Measurements from ENCODE around the gene ATP2B2. TPM values are rescaled to one million over a fixed set of nuclear protein-coding genes. Genes with fewer than 3 reads are reported as not detected.

The ATP2B2 gene
- total RNA-seq, 2 experiments from 2014 or later, result not detected

DNA sequence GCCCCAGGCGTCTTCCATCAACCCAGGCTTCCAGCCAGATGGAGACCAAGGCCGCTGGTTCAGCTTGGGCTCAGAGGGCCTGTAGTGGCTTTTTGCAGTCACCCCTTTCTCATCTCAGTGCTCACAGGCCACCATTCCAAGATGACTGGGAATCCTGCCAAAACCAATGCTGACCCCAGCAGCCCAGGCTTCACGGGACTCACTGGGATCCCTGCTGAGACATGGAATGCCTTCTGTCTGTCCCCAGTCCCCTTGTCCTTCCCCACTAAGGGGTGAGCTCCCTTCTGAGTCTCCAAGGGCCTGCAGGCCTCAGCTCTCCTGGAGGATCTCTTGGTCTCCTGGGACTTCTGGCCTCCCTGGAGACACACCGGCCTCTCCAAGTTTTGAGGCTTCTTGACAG lies 107.0 kb downstream of the ATP2B2 start:
- Mint-ChIP-seq H3K27ac (no peak overlapping the region), H3K36me3 (no peaks in the 10 kb centered on the region), H3K4me1 (peaks cover 15% of the 10 kb centered on the region), H3K9me3 (no peaks in the 10 kb centered on the region), H3K4me3 (no peak overlapping the region), H3K27me3 (no peaks in the 10 kb centered on the region)
- DNase-seq, result no peak

DNA sequence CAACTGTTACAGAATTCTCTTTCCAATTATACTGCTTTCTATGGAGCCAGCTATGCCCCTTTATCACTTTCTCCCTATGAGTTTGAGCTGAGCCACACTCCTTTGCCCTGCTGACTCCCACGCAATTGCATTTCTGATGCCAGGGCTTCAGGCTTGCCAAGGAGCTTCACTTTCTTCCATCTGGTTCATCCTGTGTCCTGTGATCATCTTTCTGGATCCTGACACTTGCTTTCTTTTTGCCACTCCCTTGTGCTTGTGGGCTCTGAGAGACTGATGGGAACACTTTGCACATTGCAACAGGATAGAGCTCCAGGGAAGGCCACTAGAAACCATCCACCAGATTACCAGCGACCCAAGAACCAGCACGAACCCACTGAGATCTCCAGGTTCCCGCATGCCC lies 107.5 kb downstream of the ATP2B2 start:
- Mint-ChIP-seq H3K4me3 (no peak overlapping the region), H3K27me3 (no peaks in the 10 kb centered on the region), H3K27ac (no peak overlapping the region), H3K4me1 (peaks cover 15% of the 10 kb centered on the region), H3K36me3 (no peaks in the 10 kb centered on the region), H3K9me3 (no peaks in the 10 kb centered on the region)
- DNase-seq, result no peak

DNA sequence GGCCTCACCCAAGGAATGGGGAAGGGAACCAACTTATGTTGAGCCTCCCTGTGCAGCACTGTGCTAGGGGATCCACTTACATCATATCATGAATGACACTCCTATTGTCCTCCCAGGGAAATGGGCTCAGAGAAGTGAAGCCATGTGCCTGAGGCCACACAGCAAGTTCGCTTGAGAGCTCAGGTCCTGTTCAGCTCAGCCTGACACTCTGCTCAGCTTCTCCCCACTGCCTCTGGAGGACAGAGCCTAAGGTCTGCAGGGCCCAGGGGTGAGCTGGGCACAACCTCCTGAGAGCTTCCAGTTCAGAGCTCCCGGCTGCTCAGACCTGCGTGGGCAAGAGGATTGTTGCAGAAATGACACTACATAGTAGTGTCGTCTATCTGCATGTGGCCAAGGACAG lies 108.5 kb downstream of the ATP2B2 start:
- H3K4me1 Mint-ChIP-seq, result peaks cover 15% of the 10 kb centered on the region
- H3K9me3 Mint-ChIP-seq, result no peaks in the 10 kb centered on the region
- no peak for DNase-seq
- H3K36me3 Mint-ChIP-seq, result no peaks in the 10 kb centered on the region
- H3K27ac Mint-ChIP-seq, result no peak overlapping the region
- H3K27me3 Mint-ChIP-seq, result no peaks in the 10 kb centered on the region
- H3K4me3 Mint-ChIP-seq, result no peak overlapping the region

DNA sequence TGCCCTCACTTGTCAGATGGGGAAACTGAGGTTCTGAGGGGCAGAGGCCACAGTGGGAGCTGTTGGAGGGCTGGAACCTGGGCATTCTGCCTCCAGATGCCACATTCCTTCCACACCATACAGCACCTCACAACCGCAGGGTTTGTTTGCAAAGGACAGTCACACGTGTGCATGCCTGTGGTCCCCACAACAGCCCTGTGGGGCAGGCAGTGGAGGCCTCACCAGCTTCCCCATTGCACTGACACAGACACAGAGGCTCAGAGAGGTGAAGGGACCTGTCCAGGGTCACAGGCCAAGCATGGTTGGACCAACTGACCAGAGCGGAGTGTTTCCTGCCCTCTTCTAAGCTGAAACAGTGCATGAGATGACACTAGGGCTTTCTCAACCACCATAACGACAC lies 109.3 kb downstream of the ATP2B2 start:
- Mint-ChIP-seq H3K4me1 (peaks cover 15% of the 10 kb centered on the region), H3K27ac (no peak overlapping the region), H3K36me3 (no peaks in the 10 kb centered on the region), H3K4me3 (no peak overlapping the region), H3K27me3 (no peaks in the 10 kb centered on the region), H3K9me3 (no peaks in the 10 kb centered on the region)
- DNase-seq, result no peak

DNA sequence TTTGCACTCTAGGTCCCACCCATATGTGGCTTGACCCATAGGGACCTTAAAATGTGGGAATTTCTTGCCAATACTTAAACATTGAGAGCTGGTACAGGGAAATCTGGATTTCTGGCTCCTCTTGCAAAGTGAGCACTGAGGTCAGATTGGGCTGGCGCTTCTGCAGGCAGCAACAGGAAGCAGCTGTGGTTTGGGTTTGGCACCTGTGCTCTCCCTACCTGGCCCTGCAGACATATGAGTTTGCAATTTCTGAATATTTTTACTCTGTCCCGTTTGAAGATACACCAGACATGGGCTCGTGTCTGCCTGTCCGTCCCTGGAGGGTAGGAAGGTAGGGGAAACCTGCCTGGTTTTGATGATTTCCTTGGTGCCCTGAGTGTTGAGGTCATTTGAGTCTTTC lies 109.7 kb downstream of the ATP2B2 start:
- Mint-ChIP-seq H3K9me3 (no peaks in the 10 kb centered on the region), H3K4me1 (peaks cover 15% of the 10 kb centered on the region), H3K27ac (no peak overlapping the region), H3K27me3 (no peaks in the 10 kb centered on the region), H3K36me3 (no peaks in the 10 kb centered on the region), H3K4me3 (no peak overlapping the region)
- no peak for DNase-seq

DNA sequence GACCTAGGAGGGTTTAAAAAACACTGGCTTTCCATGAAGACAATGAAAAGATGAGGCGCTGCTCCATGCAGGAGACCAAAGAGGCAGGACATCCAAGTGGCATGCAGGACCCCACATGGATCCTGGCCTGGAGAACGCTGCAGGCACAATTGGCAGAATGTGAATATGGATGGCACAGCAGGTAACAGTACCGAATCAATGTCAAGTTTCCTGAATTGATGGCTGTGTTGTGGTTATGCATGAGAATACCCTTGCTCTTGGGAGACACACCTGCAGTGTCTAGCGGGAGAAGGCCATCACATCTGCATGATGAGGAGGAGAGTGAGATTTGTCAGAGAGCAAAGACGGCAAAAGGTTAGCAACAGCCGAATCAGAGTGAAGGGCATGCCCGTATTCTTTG lies 110.2 kb downstream of the ATP2B2 start:
- Mint-ChIP-seq H3K27me3 (no peaks in the 10 kb centered on the region), H3K27ac (no peak overlapping the region), H3K4me3 (no peak overlapping the region), H3K36me3 (no peaks in the 10 kb centered on the region), H3K4me1 (peaks cover 15% of the 10 kb centered on the region), H3K9me3 (no peaks in the 10 kb centered on the region)
- DNase-seq, result no peak

DNA sequence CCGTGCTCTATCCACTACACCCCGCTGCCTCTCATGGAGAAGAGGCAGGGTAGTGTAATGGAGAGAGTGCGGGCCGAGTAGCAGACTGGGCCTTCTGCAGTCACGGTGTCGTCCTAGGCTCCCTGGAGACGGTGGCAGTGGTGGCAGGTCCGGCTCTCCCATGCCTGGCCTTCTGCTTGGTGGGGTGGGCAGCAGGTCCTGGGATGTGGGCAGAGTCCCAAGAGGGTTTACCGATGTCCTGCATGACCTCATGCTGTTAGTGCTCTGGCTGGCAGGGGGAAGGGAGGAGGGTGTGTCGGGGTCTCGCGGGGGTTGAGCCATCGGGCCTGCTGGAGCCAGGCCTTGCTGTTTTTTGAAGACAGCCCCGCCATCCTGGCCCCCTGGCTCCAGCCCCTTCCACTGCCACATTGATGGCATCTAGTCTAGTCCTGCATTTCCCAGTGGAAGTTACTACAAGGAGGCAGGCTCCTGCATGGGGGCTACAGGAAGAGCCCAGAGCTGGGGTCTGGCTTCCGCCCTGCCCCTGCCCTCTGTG lies 110.8 kb downstream of the ATP2B2 start:
- H3K4me3 Mint-ChIP-seq, result no peak overlapping the region
- H3K4me1 Mint-ChIP-seq, result peaks cover 15% of the 10 kb centered on the region
- H3K9me3 Mint-ChIP-seq, result no peaks in the 10 kb centered on the region
- no peaks in the 10 kb centered on the region for H3K36me3 Mint-ChIP-seq
- H3K27ac Mint-ChIP-seq, result no peak overlapping the region
- no peaks in the 10 kb centered on the region for H3K27me3 Mint-ChIP-seq
- no peak for DNase-seq

DNA sequence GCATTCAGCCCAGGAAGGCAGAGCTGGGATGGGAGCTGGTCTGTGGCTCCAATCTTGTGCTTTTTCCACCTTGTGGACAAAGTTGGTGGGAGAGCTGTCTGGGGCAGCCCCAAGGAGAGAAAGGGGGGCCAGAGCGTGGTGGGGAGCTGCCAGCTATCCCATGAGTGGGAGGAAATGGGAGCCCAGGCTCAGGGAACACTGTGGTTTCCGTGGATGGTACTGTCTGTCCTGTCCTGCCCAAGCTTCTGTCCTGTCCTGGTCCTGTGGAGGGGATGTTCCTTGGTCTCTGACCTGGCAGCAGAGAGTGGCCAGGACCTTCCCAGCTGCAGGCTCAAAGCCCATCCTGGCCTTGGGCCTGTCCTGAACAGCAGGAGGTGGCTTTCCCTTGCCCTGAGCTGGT lies 111.9 kb downstream of the ATP2B2 start:
- no peak for DNase-seq
- no peak overlapping the region for H3K27ac Mint-ChIP-seq

DNA sequence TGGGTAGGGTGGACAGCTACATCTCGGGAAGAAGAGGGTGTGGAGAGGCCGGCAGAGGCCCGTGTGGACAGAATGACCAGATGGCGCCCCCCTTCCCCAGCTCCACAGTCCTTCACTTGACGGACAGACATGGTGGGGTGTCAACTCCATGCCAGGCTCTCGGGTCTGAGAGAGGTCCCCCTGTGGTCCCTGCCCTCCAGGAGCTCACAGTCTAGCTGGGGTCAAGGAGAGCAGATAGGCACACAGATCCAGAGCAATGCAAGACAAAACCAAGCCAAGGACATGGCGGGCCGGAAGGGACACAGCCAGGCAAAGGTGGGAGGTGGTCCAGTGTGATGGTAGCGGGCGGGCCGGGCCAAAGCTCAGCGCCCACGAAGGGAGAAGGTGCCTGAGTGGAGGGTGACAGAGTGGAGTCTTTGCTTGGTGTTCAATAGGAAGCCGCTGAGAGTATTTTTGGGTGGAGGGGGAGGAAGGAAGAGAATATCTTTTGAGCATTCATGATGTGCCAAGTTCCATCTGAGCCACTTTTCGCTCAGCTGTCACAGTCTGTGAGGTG lies 112.4 kb downstream of the ATP2B2 start:
- Mint-ChIP-seq H3K27ac (no peak overlapping the region), H3K4me3 (no peak overlapping the region)

More for the DNA sequence above, 111.9 kb downstream of the ATP2B2 start:
- Mint-ChIP-seq H3K4me3 (no peak overlapping the region), H3K27me3 (no peaks in the 10 kb centered on the region), H3K9me3 (peaks cover 9% of the 10 kb centered on the region), H3K4me1 (peaks cover 17% of the 10 kb centered on the region), H3K36me3 (peaks cover 1% of the 10 kb centered on the region)

DNA sequence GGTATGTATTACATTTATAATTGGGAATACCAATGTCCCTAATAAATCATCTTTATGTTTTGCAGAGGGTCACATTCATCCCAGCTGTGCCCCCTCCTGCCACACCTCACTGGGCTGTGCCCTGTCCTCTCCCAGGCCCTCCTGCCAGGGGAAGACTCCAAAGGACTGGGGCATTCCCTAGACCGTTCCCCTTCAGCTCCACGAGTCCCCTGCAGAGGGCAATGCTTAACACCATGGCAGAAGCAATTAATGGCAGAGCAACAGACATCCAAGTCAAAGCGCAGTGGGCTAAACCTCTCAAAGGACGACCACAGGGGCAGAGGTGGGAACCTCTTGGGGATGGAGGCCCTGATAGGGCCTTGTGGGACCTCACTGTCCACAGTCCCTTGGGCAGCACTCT lies 113.1 kb downstream of the ATP2B2 start:
- no peak for DNase-seq
- Mint-ChIP-seq H3K4me1 (peaks cover 17% of the 10 kb centered on the region), H3K27ac (no peak overlapping the region), H3K36me3 (peaks cover 1% of the 10 kb centered on the region), H3K27me3 (no peaks in the 10 kb centered on the region), H3K9me3 (peaks cover 19% of the 10 kb centered on the region), H3K4me3 (no peak overlapping the region)

More for the DNA sequence above, 112.4 kb downstream of the ATP2B2 start:
- Mint-ChIP-seq H3K9me3 (peaks cover 13% of the 10 kb centered on the region), H3K36me3 (peaks cover 1% of the 10 kb centered on the region), H3K4me1 (peaks cover 17% of the 10 kb centered on the region), H3K27me3 (no peaks in the 10 kb centered on the region)
- no peak for DNase-seq

DNA sequence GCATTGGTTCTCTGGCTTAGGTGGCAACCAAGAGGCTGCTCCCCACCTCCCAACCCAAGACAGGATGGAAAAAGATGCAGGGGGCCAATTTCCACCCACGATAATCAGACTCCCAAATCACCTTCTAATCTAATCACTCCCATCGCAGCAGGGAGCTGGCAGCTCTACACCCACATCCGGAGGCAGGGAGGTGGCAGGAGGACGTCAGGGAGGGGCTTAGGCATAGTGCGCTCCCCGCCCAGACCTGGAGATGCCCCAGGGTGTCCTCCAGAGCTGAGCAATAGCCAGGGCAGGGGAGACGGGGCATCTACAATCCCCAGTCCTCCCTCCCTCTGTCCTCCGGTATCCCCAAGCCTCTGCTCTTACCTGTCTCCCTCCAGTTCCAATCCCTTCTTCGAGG lies 114.0 kb downstream of the ATP2B2 start:
- no peak overlapping the region for H3K27ac Mint-ChIP-seq
- H3K9me3 Mint-ChIP-seq, result peaks cover 22% of the 10 kb centered on the region
- peaks cover 1% of the 10 kb centered on the region for H3K36me3 Mint-ChIP-seq
- no peak overlapping the region for H3K4me3 Mint-ChIP-seq
- H3K4me1 Mint-ChIP-seq, result peaks cover 15% of the 10 kb centered on the region
- DNase-seq, result no peak
- no peaks in the 10 kb centered on the region for H3K27me3 Mint-ChIP-seq

DNA sequence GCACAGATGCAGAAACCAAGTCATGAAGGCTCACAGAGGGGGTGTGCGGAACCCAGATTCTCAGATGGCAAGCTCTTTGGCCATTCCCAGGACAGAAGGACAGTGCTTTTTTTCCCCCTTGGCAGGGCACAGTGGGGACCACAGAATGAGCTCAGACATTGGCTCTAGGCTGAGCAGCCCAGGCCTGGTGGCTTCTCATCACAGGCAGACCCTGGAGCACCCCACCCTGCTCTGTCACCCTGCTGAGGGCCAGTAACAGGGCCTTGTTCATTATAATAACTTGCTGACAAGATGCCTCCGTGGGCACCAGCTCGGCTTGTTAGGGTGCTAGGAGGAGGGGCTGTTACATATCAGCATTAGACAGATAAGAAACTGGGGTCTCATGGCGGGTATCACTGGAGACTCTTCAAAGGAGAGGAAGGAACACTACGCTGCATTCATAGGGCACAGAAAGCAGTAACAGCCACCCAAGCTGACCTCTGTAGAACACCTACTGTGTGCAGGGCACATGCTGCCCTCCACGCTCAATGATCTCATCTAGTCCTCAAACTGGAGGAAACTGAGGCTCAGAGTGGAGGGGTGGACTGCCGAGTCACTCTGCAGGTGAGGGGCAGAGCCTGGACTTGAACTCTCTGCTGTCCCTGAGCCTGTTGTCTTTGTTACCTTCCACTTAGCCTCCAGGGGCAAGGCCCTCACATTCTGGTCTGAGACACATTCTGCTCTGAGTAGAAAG lies 114.6 kb downstream of the ATP2B2 start:
- Mint-ChIP-seq H3K27ac (no peak overlapping the region), H3K4me1 (peaks cover 11% of the 10 kb centered on the region), H3K9me3 (peaks cover 23% of the 10 kb centered on the region), H3K36me3 (peaks cover 3% of the 10 kb centered on the region), H3K27me3 (no peaks in the 10 kb centered on the region), H3K4me3 (no peak overlapping the region)
- no peak for DNase-seq

DNA sequence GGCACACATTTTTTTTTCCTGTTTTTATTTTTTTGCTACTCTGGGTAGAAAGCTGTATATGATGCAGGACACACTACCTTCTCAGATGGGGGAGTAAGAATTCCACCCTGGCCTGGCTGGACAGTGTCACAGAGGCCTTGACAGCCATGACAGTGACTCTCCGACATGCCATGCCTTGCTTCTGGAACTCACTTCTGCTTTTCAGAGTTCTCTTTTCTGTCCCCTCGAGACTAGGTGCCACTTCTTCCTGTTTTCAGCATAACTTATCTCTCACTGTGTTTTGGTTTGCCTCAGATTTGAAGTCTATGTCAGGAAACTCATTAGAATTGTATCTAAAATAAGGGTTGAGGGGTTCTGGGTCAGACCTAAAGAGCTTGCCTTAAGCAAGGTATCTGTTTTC lies 115.4 kb downstream of the ATP2B2 start:
- Mint-ChIP-seq H3K27ac (no peak overlapping the region), H3K4me1 (peaks cover 3% of the 10 kb centered on the region), H3K27me3 (no peaks in the 10 kb centered on the region), H3K9me3 (peaks cover 23% of the 10 kb centered on the region), H3K4me3 (no peak overlapping the region), H3K36me3 (peaks cover 3% of the 10 kb centered on the region)
- no peak for DNase-seq

DNA sequence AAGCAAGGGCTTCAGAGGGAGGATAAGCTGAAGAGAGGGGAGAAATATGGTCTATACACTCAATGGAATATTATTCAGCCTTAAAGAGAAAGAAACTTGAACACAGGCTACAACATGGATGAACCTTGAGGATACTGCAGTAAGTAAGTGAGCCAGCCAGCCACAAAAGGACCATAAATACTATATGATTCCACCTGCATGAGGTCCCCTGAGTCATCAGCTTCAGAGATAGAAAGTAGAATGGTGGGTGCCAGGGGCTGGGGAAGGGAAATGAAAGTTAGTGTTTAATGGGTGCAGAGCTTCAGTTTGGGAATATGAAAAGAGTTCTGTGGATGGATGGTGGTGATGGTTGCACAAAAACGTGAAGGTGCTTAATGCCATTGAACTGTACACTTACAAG lies 116.0 kb downstream of the ATP2B2 start:
- peaks cover 3% of the 10 kb centered on the region for H3K36me3 Mint-ChIP-seq
- no peaks in the 10 kb centered on the region for H3K27me3 Mint-ChIP-seq
- H3K27ac Mint-ChIP-seq, result no peak overlapping the region
- H3K4me3 Mint-ChIP-seq, result no peak overlapping the region
- H3K9me3 Mint-ChIP-seq, result peaks cover 23% of the 10 kb centered on the region
- H3K4me1 Mint-ChIP-seq, result peaks cover 2% of the 10 kb centered on the region
- DNase-seq, result no peak

DNA sequence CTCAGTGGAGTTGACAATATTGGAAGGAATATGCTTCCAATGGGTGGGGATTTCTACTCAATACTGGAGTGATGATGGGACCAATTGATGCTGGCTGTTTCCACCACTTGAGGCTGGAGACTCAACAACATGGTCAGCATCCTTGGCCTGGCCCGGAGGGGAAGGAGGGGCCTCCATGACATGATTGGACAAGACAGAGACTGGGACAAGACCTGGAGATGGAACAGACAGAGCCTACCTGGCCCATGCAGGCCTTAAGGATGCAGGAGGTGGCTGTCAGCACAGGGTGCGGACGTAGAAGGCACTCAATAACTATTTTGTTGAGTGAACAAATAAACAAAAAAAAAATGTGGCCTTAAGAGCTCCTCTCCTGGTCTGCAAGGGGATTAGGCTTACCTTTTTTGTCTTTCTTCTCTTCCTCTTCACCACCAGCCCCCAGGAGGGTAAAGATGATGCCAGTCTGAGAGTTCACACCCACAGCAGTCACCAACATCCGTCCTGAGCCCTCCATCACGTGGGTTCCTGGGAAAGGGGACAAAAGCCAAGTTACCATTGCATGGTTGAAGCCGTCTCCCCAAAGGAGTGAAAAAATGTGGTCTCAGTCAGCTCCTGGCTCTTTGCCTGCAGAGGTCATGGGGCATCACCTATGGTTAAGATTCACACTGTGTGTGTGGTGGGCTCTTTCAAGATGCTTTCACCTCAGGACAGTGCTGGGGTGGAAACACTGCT lies 117.3 kb downstream of the ATP2B2 start:
- peaks cover 23% of the 10 kb centered on the region for H3K9me3 Mint-ChIP-seq
- no peak for DNase-seq
- peaks cover 3% of the 10 kb centered on the region for H3K36me3 Mint-ChIP-seq
- H3K27me3 Mint-ChIP-seq, result peaks cover 4% of the 10 kb centered on the region
- H3K4me1 Mint-ChIP-seq, result peaks cover 2% of the 10 kb centered on the region
- H3K27ac Mint-ChIP-seq, result no peak overlapping the region
- no peak overlapping the region for H3K4me3 Mint-ChIP-seq
